NCI-H2227 treated with DMSO at 0.1 percent for 48 hours (cell line): ENCODE results near the gene NHEJ1.

Source experiments
- DNase-seq: peaks from one replicate; lab custom pipeline; 2025; lab: John Stamatoyannopoulos, UW

Gene NHEJ1

DNA sequence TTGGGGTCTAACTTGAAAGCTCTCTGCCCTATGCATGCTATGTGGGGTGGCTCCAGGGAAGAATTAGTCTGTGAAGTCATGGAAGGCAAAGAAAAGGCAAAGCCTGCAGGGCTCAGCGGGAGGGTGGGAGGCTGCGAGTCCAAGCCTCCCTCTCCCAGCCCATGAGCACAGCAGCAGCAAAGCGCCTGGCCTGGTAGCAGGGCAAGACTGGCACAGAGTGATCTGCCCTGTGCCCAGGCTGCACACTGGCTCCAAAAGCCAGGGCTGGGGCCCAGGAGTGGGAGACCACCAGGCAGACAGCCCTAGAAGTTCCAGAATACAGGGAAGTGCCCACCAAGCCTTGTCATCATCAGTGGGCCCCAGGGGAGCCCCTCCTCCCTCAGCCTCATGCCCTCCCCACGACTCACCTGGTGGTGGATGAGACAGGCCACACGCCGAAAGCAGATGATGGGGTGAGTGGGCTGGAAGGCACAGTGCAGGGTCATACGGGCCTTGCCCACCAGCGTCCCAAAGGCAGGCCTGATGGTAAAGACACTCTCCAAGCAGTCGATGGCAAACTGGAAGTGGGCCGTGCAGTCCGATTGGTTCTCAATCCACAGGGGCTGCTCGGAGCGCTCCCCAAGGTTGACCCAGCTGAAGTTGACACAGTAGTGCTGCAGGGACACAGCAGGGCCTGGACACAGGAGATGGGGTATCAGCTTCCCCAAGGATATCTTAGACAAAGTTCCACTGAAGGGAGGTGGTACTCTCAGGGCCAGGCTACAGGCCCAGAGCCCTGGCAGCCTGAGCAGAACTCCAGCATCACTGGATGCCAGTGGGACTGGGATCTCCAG, 131.4 kb downstream of the NHEJ1 start:
- no peak for DNase-seq

DNA sequence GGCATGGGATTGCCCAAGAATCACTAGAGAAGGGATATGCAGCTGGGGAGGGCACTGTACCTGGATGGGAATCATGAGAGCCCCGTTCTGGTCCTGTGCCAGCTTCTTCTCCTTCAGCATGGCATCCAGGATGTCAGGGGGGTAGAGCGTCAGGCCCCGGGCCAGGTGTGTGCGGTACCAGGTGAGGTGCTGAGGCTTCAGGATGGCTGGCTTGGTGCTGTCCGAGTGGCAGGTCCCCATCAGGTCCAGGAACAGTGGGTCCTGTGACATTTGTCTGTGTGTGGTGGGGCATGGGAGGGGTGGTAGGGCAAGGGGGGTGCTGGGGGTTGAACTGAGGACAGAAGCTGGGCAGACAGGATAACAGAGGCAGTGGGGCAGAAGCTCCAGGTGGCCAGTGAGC, 132.5 kb downstream of the NHEJ1 start:
- DNase-seq = no peak

DNA sequence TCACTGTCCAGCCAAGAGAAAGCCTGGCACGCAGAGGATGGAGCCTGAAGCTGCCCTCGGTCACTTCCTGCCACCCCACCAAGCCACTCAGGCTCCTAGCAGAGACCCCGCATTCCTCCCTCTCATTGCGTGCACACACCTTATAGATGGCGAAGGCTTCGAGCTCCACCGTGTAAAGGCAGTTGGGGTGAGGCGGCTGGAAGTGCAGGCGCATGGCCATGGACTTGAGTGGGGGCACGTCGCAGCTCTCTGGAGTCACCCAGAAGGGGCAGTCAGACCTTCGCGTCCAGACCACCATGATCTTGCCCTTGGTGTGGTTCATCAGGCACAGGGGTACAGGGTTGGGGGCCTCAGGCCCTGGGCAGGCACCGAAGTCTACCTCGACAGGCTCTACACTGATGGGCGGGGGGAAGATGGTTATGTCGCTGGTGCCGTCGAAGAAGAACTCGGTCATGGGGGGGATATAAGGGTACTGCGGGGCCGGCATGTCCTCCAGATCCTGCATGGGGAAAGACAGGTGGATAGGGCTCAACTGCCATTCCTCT, 133.0 kb downstream of the NHEJ1 start:
- no peak for DNase-seq

DNA sequence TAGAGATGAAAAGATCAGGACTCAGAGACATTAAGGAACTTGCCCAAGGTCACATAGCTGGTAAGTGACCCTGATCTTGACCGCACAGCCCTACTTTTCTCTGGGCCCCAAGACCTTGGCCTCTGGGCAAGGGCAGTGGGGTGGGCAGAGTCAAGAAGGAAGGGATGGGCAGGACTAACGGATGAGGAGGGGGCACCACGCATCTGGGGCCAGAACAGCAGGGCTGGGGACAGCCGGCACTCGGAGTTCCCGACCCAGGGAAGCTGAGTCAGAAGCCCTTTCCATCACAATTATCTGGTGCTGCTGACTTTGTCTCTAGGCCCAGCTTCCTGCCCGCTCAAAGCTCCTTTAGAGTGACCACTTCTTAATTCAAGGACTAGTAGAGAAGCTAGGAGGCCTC, 133.7 kb downstream of the NHEJ1 start:
- no peak for DNase-seq

DNA sequence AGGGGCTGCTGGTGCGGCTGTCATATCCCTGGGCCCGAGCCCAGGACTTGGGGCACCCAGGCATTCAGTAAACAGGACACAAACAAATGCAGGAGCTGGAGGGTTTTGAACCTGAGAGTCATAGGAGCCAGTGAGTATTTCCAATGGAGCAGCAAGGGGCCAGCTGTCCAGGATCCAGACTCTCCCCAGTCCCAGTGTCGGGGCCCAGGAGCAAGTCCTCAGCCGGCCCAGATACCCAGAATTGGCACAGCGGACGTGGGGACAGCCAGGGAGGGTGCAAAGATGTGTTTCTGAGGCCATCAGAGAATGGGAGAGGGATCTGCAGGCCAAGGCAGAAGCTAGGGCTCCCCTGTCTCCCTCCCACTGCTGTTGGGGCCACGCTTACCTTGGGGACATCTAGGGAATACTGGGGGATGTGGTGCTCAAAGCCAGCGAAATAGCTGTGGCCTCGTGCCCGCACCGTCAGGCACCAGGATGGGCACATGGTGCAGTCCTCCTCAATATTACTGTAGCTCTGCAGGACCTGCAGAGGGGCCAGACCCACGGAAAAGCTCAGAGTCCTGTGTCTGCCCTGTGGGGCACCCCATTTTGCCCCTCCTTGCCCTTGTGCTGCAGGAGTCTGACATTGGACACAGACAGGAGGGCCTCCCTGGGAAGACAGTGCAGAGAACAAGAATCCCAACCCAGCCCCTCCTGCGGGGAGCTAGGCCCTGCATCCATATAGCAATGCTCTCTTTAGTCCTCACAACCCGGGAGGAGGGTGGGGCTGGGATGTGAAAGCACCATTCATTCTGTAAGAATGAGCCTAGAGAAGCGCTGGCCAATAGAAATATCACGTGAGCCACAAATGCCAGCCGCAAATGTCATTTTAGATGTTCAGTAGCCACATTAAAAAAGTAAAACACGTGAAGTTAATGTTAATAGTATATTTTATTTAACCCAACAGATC, 134.7 kb downstream of the NHEJ1 start:
- no peak for DNase-seq
